Epithelial cell of proximal tubule (primary cell): Measurements from ENCODE around the gene HPD. TPM values are rescaled to one million over a fixed set of nuclear protein-coding genes. Genes with fewer than 3 reads are reported as not detected.
"Not testable (repeated sequence)": the region's sequence is repeated elsewhere in the genome, so short reads cannot be mapped to it uniquely, and the experiment has no call there.

Experiments
- DNase-seq: peaks from one replicate; pipeline ENCODE4 v3.0.0-alpha.2; 2011; ENCODE audit warnings: low read depth
- H3K4me3 ChIP-seq: 2 replicates; pipeline ENCODE4 v1.5.1; 2011; ENCODE audit warnings: low read depth, mild to moderate bottlenecking, low read length
- total RNA-seq: library from RNA; depleted of rRNA; stranded (reverse); fragments of >200 nt; gene quantifications from 2 replicates; pipeline ENCODE4 v1.2.3, GENCODE V29; 2015
- TF ChIP-seq, protein P1 (sequence below): conservative IDR thresholded peaks from 2 replicates; pipeline ENCODE4 v1.5.1; 2012; ENCODE audit warnings: low read depth, mild to moderate bottlenecking, low read length

HPD gene
- total RNA-seq, 1 donor from 2014 or later, result 0.12 TPM

DNA sequence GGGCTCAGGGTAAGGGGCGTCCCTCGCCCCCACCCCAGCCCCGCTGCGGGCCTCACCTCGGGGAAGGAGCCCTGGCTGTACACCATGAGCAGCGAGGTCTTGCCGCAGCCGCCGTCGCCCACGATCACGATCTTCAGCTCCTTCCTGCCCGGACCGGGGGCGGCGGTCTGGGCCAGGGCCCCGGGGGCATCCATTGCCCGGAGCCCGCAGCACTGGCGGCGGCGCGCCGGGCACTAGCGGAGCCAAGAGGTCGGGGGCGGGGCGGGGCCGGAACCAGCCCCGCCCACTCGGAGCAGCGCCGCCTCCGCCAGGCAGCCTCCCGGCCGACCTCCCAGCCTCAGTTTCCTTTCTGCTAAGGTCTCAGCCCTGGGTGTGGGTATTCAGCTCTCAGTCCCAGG lies 65.2 kb downstream of the HPD start, which contains the start of gene RHOF:
Gene RHOF, minus strand, starts transcription at position 249 of the 398 bp plus-strand sequence. Its CDS starts 55 bp downstream, at position 194.
- DNase-seq, result no peak
- TF ChIP-seq, protein P1, sequence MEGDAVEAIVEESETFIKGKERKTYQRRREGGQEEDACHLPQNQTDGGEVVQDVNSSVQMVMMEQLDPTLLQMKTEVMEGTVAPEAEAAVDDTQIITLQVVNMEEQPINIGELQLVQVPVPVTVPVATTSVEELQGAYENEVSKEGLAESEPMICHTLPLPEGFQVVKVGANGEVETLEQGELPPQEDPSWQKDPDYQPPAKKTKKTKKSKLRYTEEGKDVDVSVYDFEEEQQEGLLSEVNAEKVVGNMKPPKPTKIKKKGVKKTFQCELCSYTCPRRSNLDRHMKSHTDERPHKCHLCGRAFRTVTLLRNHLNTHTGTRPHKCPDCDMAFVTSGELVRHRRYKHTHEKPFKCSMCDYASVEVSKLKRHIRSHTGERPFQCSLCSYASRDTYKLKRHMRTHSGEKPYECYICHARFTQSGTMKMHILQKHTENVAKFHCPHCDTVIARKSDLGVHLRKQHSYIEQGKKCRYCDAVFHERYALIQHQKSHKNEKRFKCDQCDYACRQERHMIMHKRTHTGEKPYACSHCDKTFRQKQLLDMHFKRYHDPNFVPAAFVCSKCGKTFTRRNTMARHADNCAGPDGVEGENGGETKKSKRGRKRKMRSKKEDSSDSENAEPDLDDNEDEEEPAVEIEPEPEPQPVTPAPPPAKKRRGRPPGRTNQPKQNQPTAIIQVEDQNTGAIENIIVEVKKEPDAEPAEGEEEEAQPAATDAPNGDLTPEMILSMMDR, result no peak
- peak within 1 kb of the TSS; percentile 73 for H3K4me3 ChIP-seq

- no peak for DNase-seq
- TF ChIP-seq, protein P1, result no peak
- peak overlapping the region; percentile 73 for H3K4me3 ChIP-seq
Measured at GRCh38 chr12:121792607-121793439, 65.8 kb downstream of the HPD start.

DNA sequence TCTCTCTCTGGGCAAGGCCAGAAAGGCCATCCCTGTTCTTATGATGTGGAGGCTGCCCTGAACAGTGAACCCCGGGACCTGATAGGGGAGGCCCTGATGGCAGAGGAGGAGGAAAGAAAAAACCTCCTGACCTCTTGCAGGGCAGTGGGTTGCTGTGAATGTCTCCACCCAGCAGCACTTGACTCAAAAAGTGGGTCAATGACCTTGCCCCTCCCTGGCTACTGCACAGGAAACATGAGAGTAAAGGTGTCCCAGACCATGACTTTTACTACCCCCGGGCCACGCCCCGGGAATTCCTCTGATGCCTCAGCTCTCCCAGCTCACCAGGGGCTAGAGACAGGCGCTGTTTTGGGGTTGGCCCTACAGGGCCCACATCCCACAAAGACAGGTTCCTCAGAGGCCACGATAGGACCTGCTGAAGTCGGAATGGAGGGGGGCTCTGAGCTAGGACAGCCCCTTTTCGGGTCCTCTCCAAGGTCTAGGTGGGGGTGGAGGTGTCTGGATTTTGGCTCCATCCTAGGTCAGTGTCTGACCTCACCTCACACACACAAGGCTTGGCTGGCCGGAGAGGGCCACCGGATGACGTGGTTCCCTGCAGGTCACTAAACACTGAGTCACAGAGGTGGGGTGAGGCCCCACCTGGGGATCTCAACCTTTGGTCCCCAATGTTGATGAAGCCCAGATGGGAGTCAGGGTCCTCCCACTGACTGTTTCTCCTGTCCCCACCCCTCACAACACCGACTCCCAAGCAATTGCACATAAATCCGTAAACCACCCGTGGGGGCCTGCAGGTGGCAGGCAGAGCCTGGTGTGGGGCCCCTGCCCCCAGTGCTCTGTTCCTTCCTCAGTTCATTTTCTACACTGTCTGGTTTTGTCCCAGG lies 66.7 kb downstream of the HPD start:
- peak overlapping the region; percentile 73 for H3K4me3 ChIP-seq

GRCh38 chr12:121790785-121791184 lies 67.9 kb downstream of the HPD start:
- DNase-seq, H3K4me3 ChIP-seq: not testable (repeated sequence)

More for the DNA sequence above, 66.7 kb downstream of the HPD start:
- DNase-seq, result no peak
- TF ChIP-seq, protein P1, result peak; percentile 16

- TF ChIP-seq, protein P1, result no peak
- no peak for DNase-seq
- no peak overlapping the region for H3K4me3 ChIP-seq
Measured at GRCh38 chr12:121789800-121790728, 68.6 kb downstream of the HPD start.

Other genes with a start within 250 kb of the HPD start
- 19.4 and 20.1 TPM in 2 replicates for gene ORAI1, start 232.3 kb downstream of the HPD start, total RNA-seq
- 0.81 TPM in 1 of 2 replicates, not detected in the other for gene MORN3, start 189.2 kb downstream of the HPD start, total RNA-seq
- gene TMEM120B, start 146.1 kb downstream of the HPD start, total RNA-seq, result 5.5 and 12.4 TPM in 2 replicates
- gene RHOF, start 65.2 kb downstream of the HPD start, total RNA-seq, result 180 and 181 TPM in 2 replicates
- 4.4 and 5.2 TPM in 2 replicates for gene SETD1B, start 54.9 kb downstream of the HPD start, total RNA-seq
- gene PSMD9, start 29.9 kb upstream of the HPD start, total RNA-seq, result 44.2 and 108 TPM in 2 replicates
- gene CFAP251, start 59.7 kb upstream of the HPD start, total RNA-seq, result 2.2 and 4.6 TPM in 2 replicates
- 12.4 and 15.3 TPM in 2 replicates for gene BCL7A, start 163.0 kb upstream of the HPD start, total RNA-seq
- gene MLXIP, start 219.9 kb upstream of the HPD start, total RNA-seq, result 17.5 and 18.5 TPM in 2 replicates